ENCODE measurements around the gene CERS1. TPM values are rescaled to one million over a fixed set of nuclear protein-coding genes. Genes with fewer than 3 reads are reported as not detected.

CERS1 gene
- total and polyA plus RNA-seq, 4 donors: 0.28 TPM; not detected in 3

DNA sequence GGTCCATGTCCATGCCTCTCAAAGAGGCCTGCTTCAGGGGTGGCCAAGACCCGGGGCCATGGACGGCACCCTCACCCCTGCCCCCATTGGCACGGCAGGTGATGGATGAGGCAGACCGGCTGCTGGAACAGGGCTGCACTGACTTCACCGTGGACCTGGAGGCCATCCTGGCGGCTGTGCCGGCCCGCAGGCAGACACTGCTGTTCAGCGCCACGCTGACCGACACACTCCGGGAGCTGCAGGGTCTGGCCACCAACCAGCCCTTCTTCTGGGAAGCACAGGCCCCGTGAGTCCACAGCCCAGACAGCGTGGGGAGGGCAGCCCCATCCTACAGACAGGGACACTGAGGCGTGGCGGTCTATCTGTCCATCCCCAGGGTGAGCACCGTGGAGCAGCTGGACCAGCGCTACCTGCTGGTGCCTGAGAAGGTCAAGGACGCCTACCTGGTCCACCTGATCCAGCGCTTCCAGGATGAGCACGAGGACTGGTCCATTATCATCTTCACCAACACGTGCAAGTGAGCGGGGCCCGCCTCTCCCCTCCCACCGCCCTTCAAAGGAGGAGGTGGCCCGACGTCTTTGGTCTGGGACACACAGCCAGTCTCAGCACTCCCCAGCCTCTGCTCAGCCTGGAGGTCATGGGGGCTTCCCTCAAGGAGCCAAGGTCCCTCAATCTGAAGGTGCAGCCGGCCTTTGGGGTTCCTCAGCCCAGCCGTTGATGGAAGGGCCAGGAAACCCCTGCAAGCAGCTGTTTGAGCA is 26.4 kb upstream of the CERS1 start:
- H3K4me1 ChIP-seq (ENCODE audit: control insufficient read depth in 4 of 4, insufficient read depth in 4 of 4, low read length in 3 of 4): peaks cover 2 to 29% (median 19%) of the 10 kb centered on the region in 4 donors
- WGBS: 92% methylated on average over 29 of the region's 29 CpGs
- peaks cover 16 to 44% (median 24%) of the 10 kb centered on the region in 4 donors for H3K36me3 ChIP-seq (ENCODE audit: control insufficient read depth in 4 of 4, insufficient read depth in 3 of 4, low read depth in 1 of 4, low read length in 3 of 4)
- H3K9me3 ChIP-seq (ENCODE audit: control insufficient read depth in 4 of 4, low read length in 3 of 4): no peaks in the 10 kb centered on the region
- no peak overlapping the region for H3K9ac ChIP-seq (ENCODE audit: low read depth in 1 of 2, low read length in 2 of 2)
- H3K27me3 ChIP-seq (ENCODE audit: control insufficient read depth in 4 of 4, insufficient read depth in 4 of 4, low read length in 3 of 4): no peaks in the 10 kb centered on the region
- no peak overlapping the region for H3K4me3 ChIP-seq (ENCODE audit: low read depth in 1 of 3, low read length in 3 of 3)
- no peak for TF ChIP-seq ZBTB33 (IDR thresholded peaks at IDR 0.05)
- no peak for TF ChIP-seq SP1 (IDR thresholded peaks at IDR 0.05)
- TF ChIP-seq GABPA (IDR thresholded peaks at IDR 0.05 in 1 of 2, conservative IDR thresholded peaks at IDR 0.05 in 1 of 2): no peak
- TF ChIP-seq FOXA2 (IDR thresholded peaks at IDR 0.05): no peak
- no peak for TF ChIP-seq RXRA (IDR thresholded peaks at IDR 0.05)
- no peak for TF ChIP-seq YY1 (IDR thresholded peaks at IDR 0.05)
- TF ChIP-seq HNF4A (conservative IDR thresholded peaks at IDR 0.05): no peak
- no peak for TF ChIP-seq REST (IDR thresholded peaks at IDR 0.05)
- TF ChIP-seq JUND (IDR thresholded peaks at IDR 0.05): no peak
- TF ChIP-seq RAD21 (IDR thresholded peaks at IDR 0.05): no peak
- TF ChIP-seq, protein P1, sequence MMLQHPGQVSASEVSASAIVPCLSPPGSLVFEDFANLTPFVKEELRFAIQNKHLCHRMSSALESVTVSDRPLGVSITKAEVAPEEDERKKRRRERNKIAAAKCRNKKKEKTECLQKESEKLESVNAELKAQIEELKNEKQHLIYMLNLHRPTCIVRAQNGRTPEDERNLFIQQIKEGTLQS (IDR thresholded peaks at IDR 0.05): no peak
- TF ChIP-seq EGR1 (IDR thresholded peaks at IDR 0.05; ENCODE audit: low read depth in 2 of 2): no peak
- no peak for TF ChIP-seq HNF4G (IDR thresholded peaks at IDR 0.05)
- TF ChIP-seq, protein P2, sequence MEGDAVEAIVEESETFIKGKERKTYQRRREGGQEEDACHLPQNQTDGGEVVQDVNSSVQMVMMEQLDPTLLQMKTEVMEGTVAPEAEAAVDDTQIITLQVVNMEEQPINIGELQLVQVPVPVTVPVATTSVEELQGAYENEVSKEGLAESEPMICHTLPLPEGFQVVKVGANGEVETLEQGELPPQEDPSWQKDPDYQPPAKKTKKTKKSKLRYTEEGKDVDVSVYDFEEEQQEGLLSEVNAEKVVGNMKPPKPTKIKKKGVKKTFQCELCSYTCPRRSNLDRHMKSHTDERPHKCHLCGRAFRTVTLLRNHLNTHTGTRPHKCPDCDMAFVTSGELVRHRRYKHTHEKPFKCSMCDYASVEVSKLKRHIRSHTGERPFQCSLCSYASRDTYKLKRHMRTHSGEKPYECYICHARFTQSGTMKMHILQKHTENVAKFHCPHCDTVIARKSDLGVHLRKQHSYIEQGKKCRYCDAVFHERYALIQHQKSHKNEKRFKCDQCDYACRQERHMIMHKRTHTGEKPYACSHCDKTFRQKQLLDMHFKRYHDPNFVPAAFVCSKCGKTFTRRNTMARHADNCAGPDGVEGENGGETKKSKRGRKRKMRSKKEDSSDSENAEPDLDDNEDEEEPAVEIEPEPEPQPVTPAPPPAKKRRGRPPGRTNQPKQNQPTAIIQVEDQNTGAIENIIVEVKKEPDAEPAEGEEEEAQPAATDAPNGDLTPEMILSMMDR (IDR thresholded peaks at IDR 0.05; ENCODE audit: low read depth, low read length, missing input control): no peak
- no peak for TF ChIP-seq TAF1 (conservative IDR thresholded peaks at IDR 0.05)
- no peak for TF ChIP-seq NR2F2 (IDR thresholded peaks at IDR 0.05)
- no peak for TF ChIP-seq MAX (IDR thresholded peaks at IDR 0.05)
- H3K27ac ChIP-seq (ENCODE audit: low read depth in 1 of 2, low read length in 2 of 2): no peak overlapping the region
- DNase-seq (ENCODE audit: low spot score): no peak
